Ascending aorta (tissue), 2 donors: ENCODE measurements around the gene ATP8A1. TPM values are rescaled to one million over a fixed set of nuclear protein-coding genes. Genes with fewer than 3 reads are reported as not detected.
"Not testable (repeated sequence)": the region's sequence is repeated elsewhere in the genome, so short reads cannot be mapped to it uniquely, and the experiment has no call there.

Experiments used
- DNase-seq, 2 donors: peaks; one replicate each; pipeline ENCODE4 v3.0.0-alpha.2; 2019; ENCODE audit warnings: low spot score in 2 of 2
- H3K27ac ChIP-seq, 2 donors: fragments of 200-600 bp; sonication (generic); one replicate each; pipeline ENCODE4 v1.5.1; 2016 to 2017; ENCODE audit warnings: mild to moderate bottlenecking in 1 of 2
- H3K27me3 ChIP-seq: fragments of 200-600 bp; sonication (generic); one replicate; pipeline ENCODE4 v1.5.1; 2017
- H3K36me3 ChIP-seq, 2 donors: fragments of 200-600 bp; sonication (generic); one replicate each; pipeline ENCODE4 v1.5.1; 2016
- H3K4me1 ChIP-seq, 2 donors: fragments of 200-600 bp; sonication (generic); one replicate each; pipeline ENCODE4 v1.5.1; 2016 to 2017; ENCODE audit warnings: mild to moderate bottlenecking in 1 of 2
- H3K4me3 ChIP-seq, 2 donors: fragments of 200-600 bp; sonication (generic); one replicate each; pipeline ENCODE4 v1.5.1; 2016 to 2017; ENCODE audit warnings: mild to moderate bottlenecking in 1 of 2
- H3K9me3 ChIP-seq, 2 donors: fragments of 200-600 bp; sonication (generic); one replicate each; pipeline ENCODE4 v1.5.1; 2016
- intact Hi-C: fragments of 100-400 bp; cut with DNase I; formaldehyde crosslinking; loops from one replicate; pipeline ENCODE4 v1.15.1; 2023
- total RNA-seq: library from RNA; depleted of rRNA; stranded (reverse); fragments of >200 nt; gene quantifications from one replicate; pipeline ENCODE4 v1.1.0, GENCODE V29; 2016
- TF ChIP-seq, protein P1 (sequence below), 3 experiments: fragments of 200-600 bp in 2 of 3; fragments of 450-650 bp in 1 of 3; sonication (generic) in 2 of 3; IDR thresholded peaks; one replicate each; pipeline ENCODE4 v1.5.1; 2016 to 2019; ENCODE audit warnings: antibody characterized with exemption in 3 of 3, mild to moderate bottlenecking in 1 of 3, moderate library complexity in 1 of 3

ATP8A1 gene
- total RNA-seq, 1 donor from 2014 or later: 11.4 TPM

DNA sequence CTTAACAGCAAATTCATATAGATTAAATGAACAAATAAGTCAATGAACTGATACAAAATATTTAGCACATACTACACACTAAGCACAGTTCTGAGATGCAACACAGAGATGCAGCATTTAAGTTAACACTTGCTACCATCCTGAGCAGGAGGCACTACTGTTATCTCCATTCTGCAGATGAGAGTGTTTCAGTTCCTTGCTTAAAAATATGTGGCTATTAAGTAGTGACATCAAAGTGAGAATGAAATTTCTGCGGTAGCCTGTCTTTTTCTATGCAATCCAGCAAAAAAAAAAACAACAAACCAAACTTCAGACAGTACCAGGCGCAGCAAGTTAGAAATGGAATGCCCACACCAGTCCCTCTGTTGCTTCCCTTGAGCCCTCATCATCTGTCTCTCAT is 168.8 kb downstream of the ATP8A1 start:
- intact Hi-C loops: no loop called here
- Histone ChIP-seq H3K27ac (no peak overlapping the region), H3K4me1 (no peaks in the 10 kb centered on the region), H3K36me3 (no peaks in the 10 kb centered on the region), H3K27me3 (no peaks in the 10 kb centered on the region), H3K9me3 (no peaks in the 10 kb centered on the region), H3K4me3 (no peak overlapping the region)
- TF ChIP-seq, protein P1, sequence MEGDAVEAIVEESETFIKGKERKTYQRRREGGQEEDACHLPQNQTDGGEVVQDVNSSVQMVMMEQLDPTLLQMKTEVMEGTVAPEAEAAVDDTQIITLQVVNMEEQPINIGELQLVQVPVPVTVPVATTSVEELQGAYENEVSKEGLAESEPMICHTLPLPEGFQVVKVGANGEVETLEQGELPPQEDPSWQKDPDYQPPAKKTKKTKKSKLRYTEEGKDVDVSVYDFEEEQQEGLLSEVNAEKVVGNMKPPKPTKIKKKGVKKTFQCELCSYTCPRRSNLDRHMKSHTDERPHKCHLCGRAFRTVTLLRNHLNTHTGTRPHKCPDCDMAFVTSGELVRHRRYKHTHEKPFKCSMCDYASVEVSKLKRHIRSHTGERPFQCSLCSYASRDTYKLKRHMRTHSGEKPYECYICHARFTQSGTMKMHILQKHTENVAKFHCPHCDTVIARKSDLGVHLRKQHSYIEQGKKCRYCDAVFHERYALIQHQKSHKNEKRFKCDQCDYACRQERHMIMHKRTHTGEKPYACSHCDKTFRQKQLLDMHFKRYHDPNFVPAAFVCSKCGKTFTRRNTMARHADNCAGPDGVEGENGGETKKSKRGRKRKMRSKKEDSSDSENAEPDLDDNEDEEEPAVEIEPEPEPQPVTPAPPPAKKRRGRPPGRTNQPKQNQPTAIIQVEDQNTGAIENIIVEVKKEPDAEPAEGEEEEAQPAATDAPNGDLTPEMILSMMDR (IDR thresholded peaks at IDR 0.05): no peak
- DNase-seq: no peak

DNA sequence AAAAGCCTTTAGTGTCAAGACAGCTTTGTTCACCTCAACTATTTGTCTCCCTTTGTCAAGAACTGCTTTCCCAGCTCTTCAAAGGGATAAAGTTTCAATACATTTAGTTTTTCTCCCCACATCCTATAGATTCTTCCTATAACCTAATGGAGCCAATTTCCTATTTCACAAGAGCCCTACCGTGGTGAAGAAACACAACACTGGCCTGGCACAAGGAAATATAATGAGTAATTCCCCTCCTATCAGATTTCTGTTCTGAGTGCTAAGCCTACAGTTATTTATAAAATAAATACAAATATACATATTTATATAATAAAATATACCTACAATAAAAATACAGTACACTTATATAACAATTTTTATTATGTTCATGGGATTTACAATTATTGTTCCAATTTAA is 169.7 kb downstream of the ATP8A1 start:
- Histone ChIP-seq H3K4me3 (no peak overlapping the region), H3K27ac (no peak overlapping the region), H3K27me3 (no peaks in the 10 kb centered on the region), H3K9me3 (no peaks in the 10 kb centered on the region), H3K4me1 (no peaks in the 10 kb centered on the region), H3K36me3 (no peaks in the 10 kb centered on the region)
- TF ChIP-seq, protein P1 (IDR thresholded peaks at IDR 0.05): no peak
- intact Hi-C loops: no loop called here
- no peak for DNase-seq

DNA sequence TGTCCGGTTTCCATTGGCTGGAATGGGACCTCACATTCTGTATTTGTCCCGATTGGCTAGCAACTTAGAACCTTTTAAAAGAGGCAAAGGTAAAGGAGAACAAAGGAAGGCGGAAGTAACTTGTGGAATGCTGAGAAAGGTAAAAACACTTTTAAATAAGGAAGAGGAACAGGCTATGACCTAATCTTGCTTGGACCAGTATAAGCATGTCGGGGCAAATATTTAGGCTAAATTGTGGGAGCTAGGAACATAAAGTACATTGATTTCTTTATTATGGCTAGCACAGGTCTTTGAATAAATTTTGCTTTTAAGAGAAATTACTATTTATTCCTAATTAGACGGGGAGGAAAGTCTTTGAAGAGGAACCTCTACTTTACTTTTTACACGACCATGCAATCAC is 170.7 kb downstream of the ATP8A1 start:
- H3K27ac ChIP-seq, H3K36me3 ChIP-seq, H3K4me1 ChIP-seq, DNase-seq, H3K27me3 ChIP-seq, H3K4me3 ChIP-seq, intact Hi-C loops, H3K9me3 ChIP-seq: not testable (repeated sequence)

DNA sequence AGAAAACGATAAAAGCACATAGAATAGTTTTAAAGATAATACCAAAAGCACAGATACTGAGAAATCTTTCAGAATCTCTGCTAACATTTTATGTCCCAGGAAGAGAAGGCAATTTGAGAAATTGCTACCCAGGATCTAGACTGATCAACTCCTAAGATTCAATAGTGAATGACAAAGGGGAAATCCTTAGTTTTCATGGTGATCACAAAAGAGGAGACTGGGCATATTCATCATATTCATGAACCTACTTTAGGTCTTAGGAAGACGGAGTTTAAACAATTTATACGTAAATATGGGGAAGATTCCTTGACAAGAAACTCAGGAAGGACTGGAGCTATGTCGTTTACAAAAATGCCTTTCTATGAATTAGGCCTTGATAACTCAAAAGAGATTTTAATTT is 172.3 kb downstream of the ATP8A1 start:
- H3K27ac ChIP-seq: no peak overlapping the region
- H3K27me3 ChIP-seq: no peaks in the 10 kb centered on the region
- H3K9me3 ChIP-seq: no peaks in the 10 kb centered on the region
- H3K4me3 ChIP-seq: no peak overlapping the region
- intact Hi-C loops: no loop called here
- no peak for DNase-seq
- no peaks in the 10 kb centered on the region for H3K4me1 ChIP-seq
- H3K36me3 ChIP-seq: no peaks in the 10 kb centered on the region
- TF ChIP-seq, protein P1 (IDR thresholded peaks at IDR 0.05): no peak

DNA sequence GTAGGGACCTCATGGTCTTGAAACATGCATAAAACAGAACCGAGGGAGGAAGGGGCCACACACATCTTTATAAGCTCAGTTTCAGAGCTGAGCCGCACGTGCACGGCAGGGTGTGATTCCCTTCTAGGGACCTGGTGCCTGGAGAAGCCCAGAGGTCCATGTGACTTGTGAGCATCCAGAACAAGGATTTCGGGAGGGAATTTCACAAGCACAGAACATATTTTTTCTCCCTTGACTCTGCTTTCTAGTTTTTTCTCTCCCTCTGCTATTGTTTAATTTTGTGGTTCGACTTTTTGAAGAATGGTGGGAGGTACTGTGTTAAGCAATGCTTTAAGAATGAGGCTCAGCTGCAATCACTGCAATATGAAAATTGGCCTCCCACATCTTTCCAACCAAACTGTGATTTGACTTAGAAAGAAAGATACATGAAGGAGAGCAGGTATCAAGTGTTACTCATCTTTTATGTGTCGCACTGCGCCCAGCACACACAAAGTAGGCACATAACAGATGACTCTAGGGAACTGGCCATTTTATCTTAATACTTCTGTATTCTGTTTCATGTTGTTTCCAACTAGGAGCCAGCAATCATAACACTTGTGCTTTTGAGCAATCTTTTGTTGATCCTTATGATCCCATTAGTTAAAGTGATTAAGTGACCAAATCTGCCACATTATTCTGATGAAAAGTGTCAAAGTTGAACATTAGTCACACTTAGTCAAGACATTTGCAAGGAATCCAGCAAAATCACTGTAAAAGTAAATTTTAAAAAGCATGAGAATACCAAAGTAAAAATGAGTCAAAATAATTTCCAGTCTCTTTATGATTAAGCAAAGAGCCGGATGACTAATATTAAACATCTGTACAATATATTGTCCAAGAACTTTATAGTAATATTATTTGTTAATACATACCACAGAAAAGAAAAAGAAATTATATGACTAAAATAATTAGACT is 173.2 kb downstream of the ATP8A1 start:
- H3K27ac ChIP-seq: no peak overlapping the region
- TF ChIP-seq, protein P1 (IDR thresholded peaks at IDR 0.05): no peak
- DNase-seq: no peak
- no peaks in the 10 kb centered on the region for H3K4me1 ChIP-seq
- no peaks in the 10 kb centered on the region for H3K9me3 ChIP-seq
- no peaks in the 10 kb centered on the region for H3K27me3 ChIP-seq
- no peaks in the 10 kb centered on the region for H3K36me3 ChIP-seq
- intact Hi-C loops: no loop called here
- H3K4me3 ChIP-seq: no peak overlapping the region

DNA sequence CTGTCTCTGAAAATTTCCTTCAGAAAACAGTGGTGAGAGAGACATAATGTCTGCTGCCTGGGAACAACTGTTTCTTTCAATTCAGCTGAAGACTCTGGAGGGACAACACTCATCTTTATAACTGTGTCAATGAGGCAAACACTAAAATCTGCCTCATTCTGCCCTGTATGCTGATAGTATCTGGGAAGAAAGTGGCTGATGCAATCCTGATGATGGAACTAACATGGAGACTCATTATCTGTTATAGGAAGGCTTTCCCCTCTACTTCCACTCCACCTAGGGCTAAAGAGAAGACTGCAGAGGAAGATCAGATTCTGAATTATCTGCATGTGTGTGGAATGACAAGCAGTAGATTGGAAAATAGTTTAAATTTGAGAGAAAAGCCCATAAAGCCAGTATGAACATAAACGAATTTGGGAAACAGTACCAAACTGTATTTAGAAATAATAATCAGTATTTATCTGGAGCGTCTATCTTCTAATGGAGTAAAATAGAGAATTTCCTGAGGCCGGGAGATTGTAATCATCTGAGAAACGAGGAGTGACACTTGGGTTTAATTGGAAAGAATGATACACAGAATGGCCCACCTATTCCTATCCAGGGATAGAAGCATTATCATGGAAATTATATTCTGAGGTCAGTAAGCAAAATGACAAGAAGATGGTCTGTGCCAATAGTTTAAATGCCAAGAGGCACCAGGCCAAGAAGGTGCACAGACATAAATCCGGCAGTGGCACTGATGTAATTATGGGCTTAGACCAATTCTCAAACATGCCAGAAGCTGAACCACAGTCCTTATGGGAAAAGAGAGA is 174.2 kb downstream of the ATP8A1 start:
- TF ChIP-seq, protein P1 (IDR thresholded peaks at IDR 0.05): no peak

More for the DNA sequence above, 174.2 kb downstream of the ATP8A1 start:
- DNase-seq: no peak
- H3K4me3 ChIP-seq: no peak overlapping the region
- no peaks in the 10 kb centered on the region for H3K36me3 ChIP-seq
- no peaks in the 10 kb centered on the region for H3K27me3 ChIP-seq
- H3K27ac ChIP-seq: no peak overlapping the region
- H3K4me1 ChIP-seq: no peaks in the 10 kb centered on the region
- no peaks in the 10 kb centered on the region for H3K9me3 ChIP-seq
- intact Hi-C loops: no loop called here
